ENCODE results near the gene ATXN7L1. TPM values are rescaled to one million over a fixed set of nuclear protein-coding genes. Genes with fewer than 3 reads are reported as not detected.

The ATXN7L1 gene
- total RNA-seq, 1 experiment from 2014 or later = 38.5 TPM

DNA sequence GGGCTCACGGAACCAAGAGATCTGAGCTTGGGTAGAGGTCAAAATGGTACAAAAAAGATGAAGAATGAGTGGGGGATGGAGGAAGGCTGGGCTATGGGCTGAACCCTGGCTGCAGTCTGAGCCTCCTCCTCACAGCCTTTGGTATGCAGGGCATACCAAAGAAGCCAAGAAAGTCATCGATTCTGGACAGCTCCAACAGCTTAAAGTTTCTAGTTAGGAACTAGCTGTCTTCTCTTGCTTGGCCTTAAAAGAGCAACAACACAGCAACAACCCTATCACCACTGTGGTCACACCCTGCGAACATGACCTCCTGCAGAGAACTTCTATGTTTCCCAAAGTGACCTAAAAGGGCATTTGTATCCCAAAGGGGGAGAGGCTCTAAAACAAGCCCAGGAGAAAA lies 169.0 kb downstream of the ATXN7L1 start (continued):
- TF ChIP-seq ZNF396 (CRISPR knock-in tag; IDR thresholded peaks at IDR 0.05; ENCODE audit: borderline replicate concordance) = no peak
- no peak for TF ChIP-seq CBFB (CRISPR knock-in tag; IDR thresholded peaks at IDR 0.05; ENCODE audit: low read depth)

DNA sequence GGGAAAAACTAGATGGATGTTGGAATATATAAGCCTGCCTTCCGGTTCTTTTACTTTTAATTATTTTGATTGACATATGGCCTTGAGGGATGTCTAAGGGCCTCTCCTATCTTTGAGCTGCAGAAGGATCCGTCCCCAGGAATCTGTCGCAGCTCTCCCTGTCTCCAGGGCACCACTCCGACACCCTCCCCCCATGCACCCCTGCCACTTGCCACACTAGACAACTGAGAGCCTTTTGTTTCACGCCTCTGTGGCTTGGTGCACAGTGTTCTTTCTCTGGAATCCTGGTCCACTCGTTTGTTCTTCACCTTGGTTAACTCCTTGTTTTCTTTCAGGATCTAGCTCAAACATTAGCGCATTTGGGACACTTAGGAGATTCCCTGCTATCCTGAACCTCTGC lies 171.0 kb downstream of the ATXN7L1 start:
- no peak overlapping the region for H3K4me3 Mint-ChIP-seq
- H3K27me3 Mint-ChIP-seq (ENCODE audit: low read depth) = peaks cover 7% of the 10 kb centered on the region
- peak overlapping the region; percentile 80 for H3K27ac Mint-ChIP-seq
- H3K4me1 Mint-ChIP-seq = peaks cover 43% of the 10 kb centered on the region
- DNase-seq (ENCODE audit: low spot score) = no peak
- peaks cover 27% of the 10 kb centered on the region for H3K36me3 Mint-ChIP-seq
- no peak for ATAC-seq
- POLR2A ChIA-PET = no interaction called here
- TF ChIP-seq, protein P1, sequence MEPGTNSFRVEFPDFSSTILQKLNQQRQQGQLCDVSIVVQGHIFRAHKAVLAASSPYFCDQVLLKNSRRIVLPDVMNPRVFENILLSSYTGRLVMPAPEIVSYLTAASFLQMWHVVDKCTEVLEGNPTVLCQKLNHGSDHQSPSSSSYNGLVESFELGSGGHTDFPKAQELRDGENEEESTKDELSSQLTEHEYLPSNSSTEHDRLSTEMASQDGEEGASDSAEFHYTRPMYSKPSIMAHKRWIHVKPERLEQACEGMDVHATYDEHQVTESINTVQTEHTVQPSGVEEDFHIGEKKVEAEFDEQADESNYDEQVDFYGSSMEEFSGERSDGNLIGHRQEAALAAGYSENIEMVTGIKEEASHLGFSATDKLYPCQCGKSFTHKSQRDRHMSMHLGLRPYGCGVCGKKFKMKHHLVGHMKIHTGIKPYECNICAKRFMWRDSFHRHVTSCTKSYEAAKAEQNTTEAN (CRISPR knock-in tag; IDR thresholded peaks at IDR 0.05) = no peak
- TF ChIP-seq, protein P2, sequence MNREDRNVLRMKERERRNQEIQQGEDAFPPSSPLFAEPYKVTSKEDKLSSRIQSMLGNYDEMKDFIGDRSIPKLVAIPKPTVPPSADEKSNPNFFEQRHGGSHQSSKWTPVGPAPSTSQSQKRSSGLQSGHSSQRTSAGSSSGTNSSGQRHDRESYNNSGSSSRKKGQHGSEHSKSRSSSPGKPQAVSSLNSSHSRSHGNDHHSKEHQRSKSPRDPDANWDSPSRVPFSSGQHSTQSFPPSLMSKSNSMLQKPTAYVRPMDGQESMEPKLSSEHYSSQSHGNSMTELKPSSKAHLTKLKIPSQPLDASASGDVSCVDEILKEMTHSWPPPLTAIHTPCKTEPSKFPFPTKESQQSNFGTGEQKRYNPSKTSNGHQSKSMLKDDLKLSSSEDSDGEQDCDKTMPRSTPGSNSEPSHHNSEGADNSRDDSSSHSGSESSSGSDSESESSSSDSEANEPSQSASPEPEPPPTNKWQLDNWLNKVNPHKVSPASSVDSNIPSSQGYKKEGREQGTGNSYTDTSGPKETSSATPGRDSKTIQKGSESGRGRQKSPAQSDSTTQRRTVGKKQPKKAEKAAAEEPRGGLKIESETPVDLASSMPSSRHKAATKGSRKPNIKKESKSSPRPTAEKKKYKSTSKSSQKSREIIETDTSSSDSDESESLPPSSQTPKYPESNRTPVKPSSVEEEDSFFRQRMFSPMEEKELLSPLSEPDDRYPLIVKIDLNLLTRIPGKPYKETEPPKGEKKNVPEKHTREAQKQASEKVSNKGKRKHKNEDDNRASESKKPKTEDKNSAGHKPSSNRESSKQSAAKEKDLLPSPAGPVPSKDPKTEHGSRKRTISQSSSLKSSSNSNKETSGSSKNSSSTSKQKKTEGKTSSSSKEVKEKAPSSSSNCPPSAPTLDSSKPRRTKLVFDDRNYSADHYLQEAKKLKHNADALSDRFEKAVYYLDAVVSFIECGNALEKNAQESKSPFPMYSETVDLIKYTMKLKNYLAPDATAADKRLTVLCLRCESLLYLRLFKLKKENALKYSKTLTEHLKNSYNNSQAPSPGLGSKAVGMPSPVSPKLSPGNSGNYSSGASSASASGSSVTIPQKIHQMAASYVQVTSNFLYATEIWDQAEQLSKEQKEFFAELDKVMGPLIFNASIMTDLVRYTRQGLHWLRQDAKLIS (CRISPR knock-in tag; IDR thresholded peaks at IDR 0.05; ENCODE audit: borderline replicate concordance) = no peak
- no peak for TF ChIP-seq NFE2L1 (CRISPR knock-in tag; IDR thresholded peaks at IDR 0.05)
- TF ChIP-seq, protein P3, sequence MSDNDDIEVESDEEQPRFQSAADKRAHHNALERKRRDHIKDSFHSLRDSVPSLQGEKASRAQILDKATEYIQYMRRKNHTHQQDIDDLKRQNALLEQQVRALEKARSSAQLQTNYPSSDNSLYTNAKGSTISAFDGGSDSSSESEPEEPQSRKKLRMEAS (CRISPR knock-in tag; IDR thresholded peaks at IDR 0.05) = no peak
- TF ChIP-seq, protein P4, sequence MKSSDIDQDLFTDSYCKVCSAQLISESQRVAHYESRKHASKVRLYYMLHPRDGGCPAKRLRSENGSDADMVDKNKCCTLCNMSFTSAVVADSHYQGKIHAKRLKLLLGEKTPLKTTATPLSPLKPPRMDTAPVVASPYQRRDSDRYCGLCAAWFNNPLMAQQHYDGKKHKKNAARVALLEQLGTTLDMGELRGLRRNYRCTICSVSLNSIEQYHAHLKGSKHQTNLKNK (CRISPR knock-in tag; IDR thresholded peaks at IDR 0.05) = no peak
- no peak for TF ChIP-seq SP1 (CRISPR knock-in tag; conservative IDR thresholded peaks at IDR 0.05)
- TF ChIP-seq PRRX2 (CRISPR knock-in tag; IDR thresholded peaks at IDR 0.05) = no peak
- no peak for TF ChIP-seq MYBL2 (CRISPR knock-in tag; IDR thresholded peaks at IDR 0.05)
- TF ChIP-seq, protein P5, sequence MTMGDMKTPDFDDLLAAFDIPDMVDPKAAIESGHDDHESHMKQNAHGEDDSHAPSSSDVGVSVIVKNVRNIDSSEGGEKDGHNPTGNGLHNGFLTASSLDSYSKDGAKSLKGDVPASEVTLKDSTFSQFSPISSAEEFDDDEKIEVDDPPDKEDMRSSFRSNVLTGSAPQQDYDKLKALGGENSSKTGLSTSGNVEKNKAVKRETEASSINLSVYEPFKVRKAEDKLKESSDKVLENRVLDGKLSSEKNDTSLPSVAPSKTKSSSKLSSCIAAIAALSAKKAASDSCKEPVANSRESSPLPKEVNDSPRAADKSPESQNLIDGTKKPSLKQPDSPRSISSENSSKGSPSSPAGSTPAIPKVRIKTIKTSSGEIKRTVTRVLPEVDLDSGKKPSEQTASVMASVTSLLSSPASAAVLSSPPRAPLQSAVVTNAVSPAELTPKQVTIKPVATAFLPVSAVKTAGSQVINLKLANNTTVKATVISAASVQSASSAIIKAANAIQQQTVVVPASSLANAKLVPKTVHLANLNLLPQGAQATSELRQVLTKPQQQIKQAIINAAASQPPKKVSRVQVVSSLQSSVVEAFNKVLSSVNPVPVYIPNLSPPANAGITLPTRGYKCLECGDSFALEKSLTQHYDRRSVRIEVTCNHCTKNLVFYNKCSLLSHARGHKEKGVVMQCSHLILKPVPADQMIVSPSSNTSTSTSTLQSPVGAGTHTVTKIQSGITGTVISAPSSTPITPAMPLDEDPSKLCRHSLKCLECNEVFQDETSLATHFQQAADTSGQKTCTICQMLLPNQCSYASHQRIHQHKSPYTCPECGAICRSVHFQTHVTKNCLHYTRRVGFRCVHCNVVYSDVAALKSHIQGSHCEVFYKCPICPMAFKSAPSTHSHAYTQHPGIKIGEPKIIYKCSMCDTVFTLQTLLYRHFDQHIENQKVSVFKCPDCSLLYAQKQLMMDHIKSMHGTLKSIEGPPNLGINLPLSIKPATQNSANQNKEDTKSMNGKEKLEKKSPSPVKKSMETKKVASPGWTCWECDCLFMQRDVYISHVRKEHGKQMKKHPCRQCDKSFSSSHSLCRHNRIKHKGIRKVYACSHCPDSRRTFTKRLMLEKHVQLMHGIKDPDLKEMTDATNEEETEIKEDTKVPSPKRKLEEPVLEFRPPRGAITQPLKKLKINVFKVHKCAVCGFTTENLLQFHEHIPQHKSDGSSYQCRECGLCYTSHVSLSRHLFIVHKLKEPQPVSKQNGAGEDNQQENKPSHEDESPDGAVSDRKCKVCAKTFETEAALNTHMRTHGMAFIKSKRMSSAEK (CRISPR knock-in tag; IDR thresholded peaks at IDR 0.05; ENCODE audit: borderline replicate concordance) = no peak
- TF ChIP-seq GTF2I (CRISPR knock-in tag; conservative IDR thresholded peaks at IDR 0.05) = no peak
- TF ChIP-seq, protein P6, sequence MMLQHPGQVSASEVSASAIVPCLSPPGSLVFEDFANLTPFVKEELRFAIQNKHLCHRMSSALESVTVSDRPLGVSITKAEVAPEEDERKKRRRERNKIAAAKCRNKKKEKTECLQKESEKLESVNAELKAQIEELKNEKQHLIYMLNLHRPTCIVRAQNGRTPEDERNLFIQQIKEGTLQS (CRISPR knock-in tag; conservative IDR thresholded peaks at IDR 0.05) = no peak
- CTCF ChIA-PET = no interaction called here
- H3K9me3 Mint-ChIP-seq = peaks cover 5% of the 10 kb centered on the region
